Heart left ventricle (tissue), 16 donors: ENCODE measurements around the gene CFAP161. TPM values are rescaled to one million over a fixed set of nuclear protein-coding genes. Genes with fewer than 3 reads are reported as not detected.
A peak's percentile ranks its signal among the peaks of the same experiment; 100 is the strongest.

Experiments
- ATAC-seq, 4 donors: fragments of 200-7000 bp; cut with Tn5 transposase; one replicate each; pipeline ENCODE4 v1.9.1; 2020 to 2022; ENCODE audit warnings: moderate library complexity in 4 of 4, mild to moderate bottlenecking in 3 of 4, moderate number of reproducible peaks in 1 of 4
- DNase-seq, 5 donors: peaks; one replicate each; pipeline ENCODE4 v3.0.0-alpha.2; 2020
- H3K27ac ChIP-seq, 12 donors: fragments of 200-600 bp; sonication (generic) in 4 of 12; one replicate each; pipeline versions ENCODE4 v1.5.0 to v1.8.0; 2016 to 2022; ENCODE audit warnings: mild to moderate bottlenecking in 2 of 12
- H3K27me3 ChIP-seq, 9 donors: fragments of 200-600 bp; sonication (generic) in 2 of 9; one replicate each; pipeline versions ENCODE4 v1.5.1 to v1.8.0; 2016 to 2022; ENCODE audit warnings: mild to moderate bottlenecking in 3 of 9
- H3K36me3 ChIP-seq, 9 donors: fragments of 200-600 bp; sonication (generic) in 2 of 9; one replicate each; pipeline versions ENCODE4 v1.5.0 to v1.8.0; 2018 to 2022; ENCODE audit warnings: mild to moderate bottlenecking in 2 of 9
- H3K4me1 ChIP-seq, 12 donors: fragments of 200-600 bp; sonication (generic) in 4 of 12; one replicate each; pipeline versions ENCODE4 v1.5.0 to v1.8.0; 2016 to 2022; ENCODE audit warnings: mild to moderate bottlenecking in 3 of 12
- H3K4me3 ChIP-seq, 12 donors: fragments of 200-600 bp; sonication (generic) in 4 of 12; one replicate each; pipeline versions ENCODE4 v1.5.0 to v1.8.0; 2017 to 2022; ENCODE audit warnings: mild to moderate bottlenecking in 9 of 12, moderate library complexity in 4 of 12
- H3K9me3 ChIP-seq, 12 donors: fragments of 200-600 bp; sonication (generic) in 4 of 12; one replicate each; pipeline versions ENCODE4 v1.5.0 to v1.8.0; 2016 to 2022; ENCODE audit warnings: mild to moderate bottlenecking in 1 of 12
- POLR2A ChIP-seq, 2 donors: fragments of 450-650 bp; IDR thresholded peaks; one replicate each; pipeline ENCODE4 v1.6.1; 2017; ENCODE audit warnings: antibody characterized with exemption in 2 of 2, mild to moderate bottlenecking in 2 of 2, moderate library complexity in 2 of 2
- WGBS, 4 donors: extraction: QIAGEN DNeasy Blood & Tissue Kit in 2 of 4; methylation state at CpG; one replicate each; pipeline versions ENCODE4 v1.1.5 to v1.1.7; 2013 to 2018; 5-methylcytosine and 5-hydroxymethylcytosine counted together
- intact Hi-C, 10 donors: fragments of 100-400 bp; cut with DNase I; formaldehyde crosslinking; loops; one replicate each; pipeline versions ENCODE4 v1.11.1 to v1.14.2; 2022
- polyA plus RNA-seq, 2 donors: library from polyadenylated mRNA; stranded (reverse); fragments of 200-250 nt; gene quantifications; one replicate each; pipeline ENCODE4 v1.2.3, GENCODE V29; 2013
- total RNA-seq, 9 donors: library from RNA; depleted of rRNA in 2 of 9; stranded (reverse); fragments of >200 nt in 2 of 9; fragmentation: NEBNext Ultra II Directional in 3 of 9; extraction: Animal tissue kit (Norgen Biotek cat#: 25700) in 3 of 9; gene quantifications; one replicate each; pipeline versions ENCODE4 v1.1.0 to v1.2.4, GENCODE V29; 2016 to 2023
- TF ChIP-seq, protein P1 (sequence below), 12 donors: fragments of 200-600 bp; sonication (generic) in 4 of 12; IDR thresholded peaks; one replicate each; pipeline versions ENCODE4 v1.5.0 to v1.8.0; 2018 to 2022; ENCODE audit warnings: antibody characterized with exemption in 12 of 12, mild to moderate bottlenecking in 5 of 12
- donor health status: ischemic (EF 13 %, LVEDD 7.1; RV severe dilation, severe dysfunction).
- donor health status: healthy with polysubstance abuse.
- donor health status: DM: no; HTN: yes; CAD: no.
- donor health status: DM: no; HTN: no; CAD: no.
- donor health status: ischemic (EF 25% LVEDD 6.9; RV normal size, moderate dysfunction).
- donor health status: ischemic (EF 25% LVEDD 5.7; RV mildly dilated, moderate dysfunction).
- donor health status: healthy.
- donor health status: DM: yes; HTN: yes; CAD: no.
- donor health status: ischemic (EF 35%, LVEDD 5.7; RV mildly dilated, moderate dysfunction).
- donor health status: nonischemic (EF 11% LVEDD 7.7; RV severe dilation, severe dysfunction).
- donor health status: DM: yes; HTN: yes; CAD: no.
- donor health status: PGD.
- donor health status: ischemic (EF 29% LVEDD 5.4; RV normal size, mild dysfunction).
- donor health status: nonischemic (EF 23%, LVEDD 6.1; RV moderate dilation, normal function).

Gene CFAP161
- total and polyA plus RNA-seq, 11 donors: 0.22 to 2.0 (median 0.79) TPM; not detected in 2

DNA sequence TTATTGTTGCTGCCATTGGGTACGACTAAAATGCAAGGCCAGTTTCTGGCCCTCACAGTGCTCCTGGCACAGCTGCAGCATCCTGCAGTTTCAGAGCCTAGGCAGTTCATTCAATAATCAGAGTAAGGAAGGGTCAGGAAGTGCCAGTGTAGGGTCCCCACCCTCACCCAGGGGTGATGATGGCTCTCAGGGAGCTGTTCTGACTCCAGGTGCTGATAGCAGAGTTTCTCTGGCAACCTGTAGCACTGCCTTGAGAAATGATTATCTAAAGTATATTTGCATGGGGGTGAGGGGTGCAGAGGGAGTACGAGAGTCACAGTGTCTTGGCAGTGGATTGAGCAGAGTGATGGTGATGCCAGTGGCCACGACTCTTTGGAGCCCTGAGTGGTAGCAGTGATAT lies 47.1 kb downstream of the CFAP161 start:
- H3K4me1 ChIP-seq: peaks cover 0 to 31% (median 10%) of the 10 kb centered on the region in 12 donors
- peaks cover 0 to 5% (median 0%) of the 10 kb centered on the region in 12 donors for H3K9me3 ChIP-seq
- no peak for DNase-seq
- no peak for TF ChIP-seq POLR2A (IDR thresholded peaks at IDR 0.05)
- TF ChIP-seq, protein P1, sequence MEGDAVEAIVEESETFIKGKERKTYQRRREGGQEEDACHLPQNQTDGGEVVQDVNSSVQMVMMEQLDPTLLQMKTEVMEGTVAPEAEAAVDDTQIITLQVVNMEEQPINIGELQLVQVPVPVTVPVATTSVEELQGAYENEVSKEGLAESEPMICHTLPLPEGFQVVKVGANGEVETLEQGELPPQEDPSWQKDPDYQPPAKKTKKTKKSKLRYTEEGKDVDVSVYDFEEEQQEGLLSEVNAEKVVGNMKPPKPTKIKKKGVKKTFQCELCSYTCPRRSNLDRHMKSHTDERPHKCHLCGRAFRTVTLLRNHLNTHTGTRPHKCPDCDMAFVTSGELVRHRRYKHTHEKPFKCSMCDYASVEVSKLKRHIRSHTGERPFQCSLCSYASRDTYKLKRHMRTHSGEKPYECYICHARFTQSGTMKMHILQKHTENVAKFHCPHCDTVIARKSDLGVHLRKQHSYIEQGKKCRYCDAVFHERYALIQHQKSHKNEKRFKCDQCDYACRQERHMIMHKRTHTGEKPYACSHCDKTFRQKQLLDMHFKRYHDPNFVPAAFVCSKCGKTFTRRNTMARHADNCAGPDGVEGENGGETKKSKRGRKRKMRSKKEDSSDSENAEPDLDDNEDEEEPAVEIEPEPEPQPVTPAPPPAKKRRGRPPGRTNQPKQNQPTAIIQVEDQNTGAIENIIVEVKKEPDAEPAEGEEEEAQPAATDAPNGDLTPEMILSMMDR (IDR thresholded peaks at IDR 0.05): no peak
- 52 to 69% (median 62%) methylated on average over 3 of the region's 3 CpGs for WGBS, 4 donors
- ATAC-seq: no peak
- intact Hi-C loops: loop anchor here in 2 of 10 donors (5.0 to 10.0 kb wide), 3 partner anchors 46 to 144 kb away; partner anchors contain the start of genes CFAP161 (in 1 of the 2) and STARD5 (in 1 of the 2)
- H3K4me3 ChIP-seq: no peak overlapping the region
- no peaks in the 10 kb centered on the region for H3K36me3 ChIP-seq
- peak overlapping the region in 4 of 12 donors; percentile 71 to 78 (median 74) for H3K27ac ChIP-seq
- peaks cover 0 to 10% (median 0%) of the 10 kb centered on the region in 9 donors for H3K27me3 ChIP-seq

DNA sequence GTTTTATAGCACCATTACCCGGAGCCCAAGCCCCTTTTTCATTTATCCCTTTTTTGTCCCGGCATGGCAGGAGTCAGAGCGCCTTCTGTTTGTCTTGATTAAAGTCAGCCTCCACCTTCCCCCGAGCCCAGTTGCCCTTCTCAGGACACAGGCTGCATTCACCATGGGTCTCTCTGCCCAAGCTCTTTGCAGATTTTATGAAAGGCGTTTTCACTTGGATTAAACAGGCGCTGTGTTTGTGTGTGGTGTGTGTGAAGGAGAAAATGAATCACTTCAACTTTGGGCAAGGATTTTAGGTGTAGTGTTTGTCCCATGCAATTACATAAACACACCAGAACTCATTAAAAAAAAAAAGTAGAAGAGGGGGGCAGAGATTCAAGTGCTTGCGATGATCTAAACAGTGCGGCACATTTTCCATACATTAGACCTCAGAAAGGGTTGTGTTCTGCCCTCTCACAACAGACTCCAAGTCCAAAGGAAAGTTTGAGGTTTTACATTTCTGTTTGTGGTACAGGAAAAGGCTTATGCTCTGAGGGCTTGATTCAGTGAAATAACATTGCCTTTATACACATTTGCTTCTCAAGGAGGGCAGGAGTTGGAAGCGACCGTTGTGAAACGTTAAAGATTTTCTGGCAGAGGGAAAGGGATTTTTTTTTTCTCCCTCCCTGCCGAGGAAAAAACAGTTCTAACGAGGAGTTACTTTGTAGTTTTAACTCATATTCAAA lies 48.1 kb downstream of the CFAP161 start:
- Histone ChIP-seq H3K27ac (peak overlapping the region in 11 of 12 donors; percentile 9 to 78 (median 58)), H3K27me3 (peaks cover 0 to 12% (median 0%) of the 10 kb centered on the region in 9 donors), H3K4me1 (peaks cover 0 to 22% (median 3%) of the 10 kb centered on the region in 12 donors), H3K4me3 (peak overlapping the region in 10 of 12 donors; percentile 23 to 61 (median 40)), H3K9me3 (peaks cover 0 to 5% (median 0%) of the 10 kb centered on the region in 12 donors), H3K36me3 (no peaks in the 10 kb centered on the region)
- DNase-seq (no peak), ATAC-seq (peak in 3 of 4 donors; percentile 25 to 39 (median 32))
- TF ChIP-seq POLR2A (IDR thresholded peaks at IDR 0.05): no peak
- TF ChIP-seq, protein P1 (IDR thresholded peaks at IDR 0.05): no peak
- intact Hi-C loops: loop anchor here in 2 of 10 donors (5.0 to 10.0 kb wide), 3 partner anchors 45 to 143 kb away; partner anchors contain the start of genes CFAP161 (in 1 of the 2) and STARD5 (in 1 of the 2)
- 49 to 57% (median 56%) methylated on average over 13 of the region's 13 CpGs for WGBS, 4 donors

DNA sequence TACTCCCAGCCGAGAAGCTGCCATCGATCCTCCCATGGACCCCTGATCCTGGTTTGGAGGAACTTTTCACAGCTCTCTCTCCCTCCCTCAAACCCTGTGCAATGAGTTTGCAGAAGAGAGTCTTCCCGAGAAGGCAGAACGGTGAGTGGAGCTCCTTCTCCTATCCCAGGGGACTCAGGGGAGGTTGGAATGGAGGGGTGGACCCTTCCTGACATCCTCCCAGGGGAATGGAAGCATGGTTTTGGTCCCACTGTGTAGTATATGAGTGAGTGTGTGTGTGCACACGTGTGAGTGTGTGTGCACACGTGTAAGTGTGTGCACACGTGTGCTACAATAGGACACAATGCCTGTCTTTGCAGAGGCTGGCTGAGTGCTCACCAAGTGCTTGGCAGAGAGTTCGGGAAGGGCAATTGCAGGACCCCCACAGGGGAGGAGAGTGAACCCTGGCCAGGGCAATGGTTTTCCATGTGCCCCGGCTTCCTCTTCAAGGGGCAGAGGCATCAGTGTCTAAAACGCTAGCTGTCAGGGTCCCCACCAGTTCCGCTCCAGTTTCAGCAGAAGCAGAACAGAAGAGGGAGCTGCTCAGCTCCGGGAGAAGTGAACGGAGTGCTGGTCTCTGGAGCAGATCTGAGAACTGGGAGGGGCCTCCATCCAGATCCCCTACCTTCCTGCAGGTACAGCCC lies 48.8 kb downstream of the CFAP161 start:
- Histone ChIP-seq H3K36me3 (no peaks in the 10 kb centered on the region), H3K4me3 (peak overlapping the region in 10 of 12 donors; percentile 23 to 61 (median 40)), H3K27me3 (peaks cover 0 to 12% (median 0%) of the 10 kb centered on the region in 9 donors), H3K4me1 (peaks cover 0 to 18% (median 0%) of the 10 kb centered on the region in 12 donors), H3K9me3 (peaks cover 0 to 5% (median 0%) of the 10 kb centered on the region in 12 donors), H3K27ac (peak overlapping the region in 11 of 12 donors; percentile 9 to 78 (median 58))
- peak in 2 of 5 donors; percentile 32 to 40 for DNase-seq
- intact Hi-C loops: loop anchor here in 2 of 10 donors (5.0 to 10.0 kb wide), 3 partner anchors 44 to 142 kb away; partner anchors contain the start of genes CFAP161 (in 1 of the 2) and STARD5 (in 1 of the 2)
- WGBS, 4 donors: 35 to 46% (median 42%) methylated on average over 12 to 13 of the region's 13 CpGs
- ATAC-seq: peak; percentile 55 to 78 (median 66)
- no peak for TF ChIP-seq POLR2A (IDR thresholded peaks at IDR 0.05)
- TF ChIP-seq, protein P1 (IDR thresholded peaks at IDR 0.05): peak in 4 of 12 donors; percentile 18 to 46 (median 28)
